GM12878 (cell line): ENCODE results near the gene NDUFB11. TPM values are rescaled to one million over a fixed set of nuclear protein-coding genes. Genes with fewer than 3 reads are reported as not detected.

ENCODE experiments used
- ATAC-seq: fragments of 200-7000 bp; cut with Tn5 transposase; 3 replicates; pipeline ENCODE4 v1.9.1; 2020; ENCODE audit warnings: mild to moderate bottlenecking, moderate library complexity
- BruUV-seq: library from RNA; stranded (reverse); fragments of 400-500 nt; replicated peaks from 2 replicates; lab custom pipeline; 2021; lab: Mats Ljungman, UMichigan
- CTCF ChIA-PET: fragments of 300-600 bp; sonication (Branson Sonifier 250); formaldehyde crosslinking; extraction: SDS; loops from one replicate; lab custom pipeline; 2021; ENCODE audit warnings: inconsistent platforms; lab: Yijun Ruan, JAX
- POLR2A ChIA-PET: fragments of 350-600 bp; formaldehyde crosslinking; extraction: SDS; loops from one replicate; lab custom pipeline; 2021; ENCODE audit warnings: inconsistent platforms; lab: Charles Lee
- RAD21 ChIA-PET: fragments of 300-600 bp; sonication (Branson Sonifier 250); formaldehyde crosslinking; loops from one replicate; lab custom pipeline; 2023; ENCODE audit warnings: antibody characterized with exemption; ENCODE audit not compliant: unreplicated experiment; lab: Charles Lee
- SMC1A ChIA-PET: fragments of 300-600 bp; sonication (Branson Sonifier 250); formaldehyde crosslinking; loops from one replicate; lab custom pipeline; 2023; ENCODE audit not compliant: unreplicated experiment, uncharacterized antibody; lab: Charles Lee
- DNase-seq: peaks from one replicate; pipeline ENCODE4 v3.0.0-alpha.2; 2011; ENCODE audit warnings: low read depth, low spot score
- FAIRE-seq: peaks from 3 replicates; lab custom pipeline; 2011; peaks lifted over from hg19 to GRCh38; lab: Jason Lieb, UNC
- H2AFZ ChIP-seq: 2 replicates; pipeline ENCODE4 v1.6.0; 2011; ENCODE audit warnings: low read depth, low read length, control low read depth; ENCODE audit not compliant: control insufficient read depth
- H3K27ac ChIP-seq: 2 replicates; pipeline ENCODE4 v1.5.1; 2011; ENCODE audit warnings: control low read depth; ENCODE audit not compliant: control insufficient read depth, insufficient read depth
- H3K27me3 ChIP-seq, 2 experiments: replicated peaks in 1 of 2; 2 replicates each; pipeline versions ENCODE4 v1.6.0 to v1.6.1; 2011; ENCODE audit warnings: low read length in 1 of 2; ENCODE audit not compliant: control insufficient read depth in 2 of 2, insufficient read depth in 2 of 2
- H3K36me3 ChIP-seq, 2 experiments: 2 replicates each; pipeline ENCODE4 v1.5.1; 2011; ENCODE audit warnings: low read length in 1 of 2; ENCODE audit not compliant: control insufficient read depth in 2 of 2, insufficient read depth in 2 of 2
- H3K4me1 ChIP-seq: 2 replicates; pipeline ENCODE4 v1.6.1; 2011; ENCODE audit warnings: mild to moderate bottlenecking, low read length, moderate library complexity, mixed read lengths; ENCODE audit not compliant: control insufficient read depth, insufficient read depth
- H3K4me2 ChIP-seq: 2 replicates; pipeline ENCODE4 v1.6.0; 2011; ENCODE audit warnings: control low read depth; ENCODE audit not compliant: control insufficient read depth, insufficient read depth
- H3K4me3 ChIP-seq: fragments of 200-600 bp; sonication (generic); 2 replicates; pipeline ENCODE4 v1.5.1; 2016
- H3K79me2 ChIP-seq: 2 replicates; pipeline ENCODE4 v1.6.0; 2011; ENCODE audit warnings: low read length; ENCODE audit not compliant: control insufficient read depth, insufficient read depth
- H3K9ac ChIP-seq: 2 replicates; pipeline ENCODE4 v1.8.0; 2011; ENCODE audit warnings: low read length, control low read depth, mixed read lengths; ENCODE audit not compliant: control insufficient read depth, insufficient read depth
- H3K9me3 ChIP-seq: replicated peaks from 3 replicates; pipeline ENCODE4 v1.5.1; 2011; ENCODE audit warnings: mild to moderate bottlenecking, low read length; ENCODE audit not compliant: control insufficient read depth, insufficient read depth
- H4K20me1 ChIP-seq: 2 replicates; pipeline ENCODE4 v1.6.0; 2011; ENCODE audit not compliant: control insufficient read depth, insufficient read depth
- ATF2 ChIP-seq: IDR thresholded peaks from 2 replicates; pipeline ENCODE4 v1.6.1; 2012; ENCODE audit warnings: low read length, inconsistent platforms
- CUX1 ChIP-seq: IDR thresholded peaks from 2 replicates; pipeline ENCODE4 v1.6.1; 2012; ENCODE audit warnings: improper control_type of control experiment, low read depth, low read length; ENCODE audit not compliant: insufficient replicate concordance
- MTA2 ChIP-seq: fragments of 450-650 bp; IDR thresholded peaks from 2 replicates; pipeline ENCODE4 v1.6.1; 2016; ENCODE audit warnings: low read depth, mild to moderate bottlenecking, moderate library complexity
- POLR2AphosphoS5 ChIP-seq: IDR thresholded peaks from 2 replicates; pipeline ENCODE4 v1.6.1; 2011; ENCODE audit warnings: mild to moderate bottlenecking, low read length, inconsistent platforms
- SREBF2 ChIP-seq: IDR thresholded peaks from 2 replicates; pipeline ENCODE4 v1.6.1; 2012; ENCODE audit warnings: mild to moderate bottlenecking, low read length
- YY1 ChIP-seq: IDR thresholded peaks from 2 replicates; pipeline ENCODE4 v1.6.1; 2011; ENCODE audit warnings: low read depth, mild to moderate bottlenecking, low read length
- ZBTB11 ChIP-seq: fragments of 450-650 bp; formaldehyde crosslinking; IDR thresholded peaks from 2 replicates; pipeline ENCODE4 v1.5.0; 2022; ENCODE audit warnings: mild to moderate bottlenecking, missing genetic modification characterization
- ZNF217 ChIP-seq: fragments of 450-650 bp; IDR thresholded peaks from 2 replicates; pipeline ENCODE4 v1.6.1; 2017; ENCODE audit warnings: antibody characterized with exemption, mild to moderate bottlenecking
- ZZZ3 ChIP-seq: IDR thresholded peaks from 2 replicates; pipeline ENCODE4 v1.6.1; 2011; ENCODE audit warnings: low read depth; ENCODE audit not compliant: control insufficient read depth, insufficient read length
- WGBS: methylation state at CpG from one replicate; pipeline ENCODE4 v1.1.6; 2016; ENCODE audit warnings: low lambda C conversion rate; ENCODE audit not compliant: insufficient replicate concordance, insufficient coverage; ENCODE audit errors: missing lambda C conversion rate; 5-methylcytosine and 5-hydroxymethylcytosine counted together
- in situ Hi-C: fragments of 300-500 bp; cut with MboI; formaldehyde crosslinking; loops from 9 replicates; pipeline ENCODE4 v1.14.3; 2018; ENCODE audit warnings: mixed read lengths
- intact Hi-C: fragments of 100-400 bp; cut with micrococcal nuclease; formaldehyde crosslinking; loops from one replicate; pipeline ENCODE4 v1.14.2; 2022; ENCODE audit not compliant: unreplicated experiment
- polyA plus RNA-seq, 11 experiments: library from polyadenylated mRNA; depleted of rRNA in 4 of 11; unstranded in 6 of 11; stranded (reverse) in 5 of 11; fragments of >200 nt; fragmentation: Nextera tagmentation in 4 of 11; fragmentation: Illumina TruSeq in 1 of 11; extraction: Ambion mirVana in 4 of 11; extraction: Trizol in 1 of 11; gene quantifications; 1 replicate in 1 of 11; 2 replicates in 10 of 11; pipeline versions ENCODE4 v1.2.1 to v1.2.3, GENCODE V29; 2011 to 2016; ENCODE audit warnings: inconsistent platforms in 2 of 11, missing spikeins in 2 of 11, low read depth in 1 of 11
- total RNA-seq, 4 experiments: library from RNA; depleted of rRNA in 3 of 4; stranded (reverse); fragments of >200 nt in 3 of 4; fragmentation: Illumina TruSeq in 1 of 4; extraction: Trizol in 1 of 4; gene quantifications; 2 replicates each; pipeline versions ENCODE4 v1.2.1 to v1.2.3, GENCODE V29; 2013 to 2021

The NDUFB11 gene
- total and polyA plus RNA-seq, 10 of the 15 experiments (the other 5 are each of a cell fraction or from before 2014, with no cell fraction given), result 16.1 to 202 (median 83.3) TPM

GRCh38 chrX:47133493-47133892 lies 11.0 kb downstream of the NDUFB11 start:
- no peak overlapping the region for H3K4me3 ChIP-seq
- intact Hi-C loops (no loop called here), in situ Hi-C loops (no loop called here)
- no peaks in the 10 kb centered on the region for H3K4me1 ChIP-seq
- BruUV-seq, result no TSS peak
- no peak for FAIRE-seq
- H3K36me3 ChIP-seq, result no peaks in the 10 kb centered on the region
- no peaks in the 10 kb centered on the region for H3K27me3 ChIP-seq
- ChIA-PET SMC1A (no interaction called here), RAD21 (no interaction called here), CTCF (no interaction called here), POLR2A (interaction anchor here (1.3 kb wide), 1 partner anchor 11 kb away, joined by 4 read pairs; the partner anchor contains the start of genes NDUFB11 and RBM10)
- no peak overlapping the region for H3K4me2 ChIP-seq
- no peak overlapping the region for H3K27ac ChIP-seq
- no peak overlapping the region for H2AFZ ChIP-seq
- no peak for ATAC-seq
- no peaks in the 10 kb centered on the region for H3K9me3 ChIP-seq
- H3K79me2 ChIP-seq, result peaks cover 2% of the 10 kb centered on the region
- no peak for TF ChIP-seq YY1
- TF ChIP-seq MTA2, result no peak
- no peak for TF ChIP-seq CUX1
- TF ChIP-seq ZBTB11, result no peak
- TF ChIP-seq ZZZ3, result no peak
- TF ChIP-seq POLR2AphosphoS5, result no peak
- no peak for TF ChIP-seq ZNF217
- no peak for TF ChIP-seq SREBF2
- no peak for TF ChIP-seq ATF2
- no peaks in the 10 kb centered on the region for H4K20me1 ChIP-seq
- H3K9ac ChIP-seq, result no peak overlapping the region
- DNase-seq, result no peak
- WGBS, result 42% methylated on average over 5 of the region's 5 CpGs
